ENCODE measurements around the gene ELN.
A peak's percentile ranks its signal among the peaks of the same experiment; 100 is the strongest.
"Not testable (repeated sequence)": the region's sequence is repeated elsewhere in the genome, so short reads cannot be mapped to it uniquely, and the experiment has no call there.

ELN gene

GRCh38 chr7:74027683-74028320 is at the start of gene ELN:
ELN (plus strand) TSS chr7:74028173; CDS start chr7:74028188, 15 bp downstream.
- DNase-seq: peak; percentile 24

- peak; percentile 84 for DNase-seq
Observed at GRCh38 chr7:73978661-73979563, 49.1 kb upstream of the ELN start.

GRCh38 chr7:73979656-73980055 is 48.3 kb upstream of the ELN start:
- DNase-seq: not testable (repeated sequence)

- no peak for DNase-seq
Observed at GRCh38 chr7:73980206-73980605, 47.8 kb upstream of the ELN start.

GRCh38 chr7:73981933-73982332 is 46.0 kb upstream of the ELN start:
- no peak for DNase-seq

- DNase-seq: no peak
Observed at GRCh38 chr7:73983437-73984164, 44.4 kb upstream of the ELN start.

- no peak for DNase-seq
Observed at GRCh38 chr7:73984481-73985205, 43.3 kb upstream of the ELN start.

- DNase-seq: no peak
Observed at GRCh38 chr7:73985737-73986141, 42.2 kb upstream of the ELN start.

- DNase-seq: no peak
Observed at GRCh38 chr7:73986158-73986631, 41.8 kb upstream of the ELN start.

GRCh38 chr7:73987298-73987697 is 40.7 kb upstream of the ELN start:
- no peak for DNase-seq

GRCh38 chr7:73988197-73988596 is 39.8 kb upstream of the ELN start:
- no peak for DNase-seq

GRCh38 chr7:73991522-73992100 is 36.4 kb upstream of the ELN start:
- DNase-seq: no peak

- DNase-seq: no peak
Observed at GRCh38 chr7:73992101-73992562, 35.8 kb upstream of the ELN start.

GRCh38 chr7:73994023-73994422 is 34.0 kb upstream of the ELN start:
- DNase-seq: no peak

- no peak for DNase-seq
Observed at GRCh38 chr7:73994761-73995160, 33.2 kb upstream of the ELN start.

- no peak for DNase-seq
Observed at GRCh38 chr7:73995330-73995729, 32.6 kb upstream of the ELN start.

GRCh38 chr7:73995821-73996511 is 32.0 kb upstream of the ELN start:
- DNase-seq: no peak

- no peak for DNase-seq
Observed at GRCh38 chr7:73997056-73997455, 30.9 kb upstream of the ELN start.

- DNase-seq: no peak
Observed at GRCh38 chr7:73999664-74000435, 28.1 kb upstream of the ELN start.

- DNase-seq: no peak
Observed at GRCh38 chr7:74000489-74001149, 27.4 kb upstream of the ELN start.
